ENCODE measurements around the gene LIPM.
"Not testable (repeated sequence)": the region's sequence is repeated elsewhere in the genome, so short reads cannot be mapped to it uniquely, and the experiment has no call there.

- not testable (repeated sequence) for TF ChIP-seq POLR2A, TAF1, POLR2AphosphoS5, SPI1, POU2F2 (IDR thresholded peaks at IDR 0.05; ENCODE audit: low read depth, low read length)
Observed at GRCh38 chr10:88837632-88838031, 35.1 kb downstream of the LIPM start.

Measured in GM12891 (cell line).